PC-3 (cell line): ENCODE measurements around the gene LMTK2.

Experiments used
- EZH2 ChIP-seq: fragments of 300-600 bp; sonication (generic); IDR thresholded peaks from one replicate; pipeline ENCODE4 v1.6.1; 2017; ENCODE audit warnings: antibody characterized with exemption, mild to moderate bottlenecking, low read length; ENCODE audit not compliant: unreplicated experiment
- TF ChIP-seq, protein P1 (sequence below): fragments of 300-600 bp; sonication (generic); conservative IDR thresholded peaks from 2 replicates; pipeline ENCODE4 v1.5.1; 2017; ENCODE audit warnings: antibody characterized with exemption, low read depth, mild to moderate bottlenecking, low read length

DNA sequence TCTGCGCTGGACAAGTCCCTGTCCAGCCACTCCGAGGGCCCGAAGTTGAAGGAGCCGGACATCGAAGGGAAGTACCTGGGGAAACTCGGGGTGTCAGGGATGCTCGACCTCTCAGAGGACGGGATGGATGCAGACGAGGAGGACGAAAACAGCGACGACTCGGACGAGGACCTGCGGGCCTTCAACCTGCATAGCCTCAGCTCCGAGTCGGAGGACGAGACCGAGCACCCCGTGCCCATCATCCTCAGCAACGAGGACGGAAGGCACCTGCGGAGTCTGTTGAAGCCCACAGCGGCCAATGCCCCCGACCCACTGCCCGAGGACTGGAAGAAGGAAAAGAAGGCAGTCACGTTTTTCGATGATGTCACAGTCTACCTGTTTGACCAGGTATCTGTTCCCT, 87.5 kb downstream of the LMTK2 start:
- no peak for TF ChIP-seq EZH2
- TF ChIP-seq, protein P1, sequence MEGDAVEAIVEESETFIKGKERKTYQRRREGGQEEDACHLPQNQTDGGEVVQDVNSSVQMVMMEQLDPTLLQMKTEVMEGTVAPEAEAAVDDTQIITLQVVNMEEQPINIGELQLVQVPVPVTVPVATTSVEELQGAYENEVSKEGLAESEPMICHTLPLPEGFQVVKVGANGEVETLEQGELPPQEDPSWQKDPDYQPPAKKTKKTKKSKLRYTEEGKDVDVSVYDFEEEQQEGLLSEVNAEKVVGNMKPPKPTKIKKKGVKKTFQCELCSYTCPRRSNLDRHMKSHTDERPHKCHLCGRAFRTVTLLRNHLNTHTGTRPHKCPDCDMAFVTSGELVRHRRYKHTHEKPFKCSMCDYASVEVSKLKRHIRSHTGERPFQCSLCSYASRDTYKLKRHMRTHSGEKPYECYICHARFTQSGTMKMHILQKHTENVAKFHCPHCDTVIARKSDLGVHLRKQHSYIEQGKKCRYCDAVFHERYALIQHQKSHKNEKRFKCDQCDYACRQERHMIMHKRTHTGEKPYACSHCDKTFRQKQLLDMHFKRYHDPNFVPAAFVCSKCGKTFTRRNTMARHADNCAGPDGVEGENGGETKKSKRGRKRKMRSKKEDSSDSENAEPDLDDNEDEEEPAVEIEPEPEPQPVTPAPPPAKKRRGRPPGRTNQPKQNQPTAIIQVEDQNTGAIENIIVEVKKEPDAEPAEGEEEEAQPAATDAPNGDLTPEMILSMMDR, result no peak
